ENCODE data around the gene ZNF326.

The ZNF326 gene

GRCh38 chr1:89971600-89971999, 23.3 kb upstream of the ZNF326 start:
- TF ChIP-seq, protein P1, sequence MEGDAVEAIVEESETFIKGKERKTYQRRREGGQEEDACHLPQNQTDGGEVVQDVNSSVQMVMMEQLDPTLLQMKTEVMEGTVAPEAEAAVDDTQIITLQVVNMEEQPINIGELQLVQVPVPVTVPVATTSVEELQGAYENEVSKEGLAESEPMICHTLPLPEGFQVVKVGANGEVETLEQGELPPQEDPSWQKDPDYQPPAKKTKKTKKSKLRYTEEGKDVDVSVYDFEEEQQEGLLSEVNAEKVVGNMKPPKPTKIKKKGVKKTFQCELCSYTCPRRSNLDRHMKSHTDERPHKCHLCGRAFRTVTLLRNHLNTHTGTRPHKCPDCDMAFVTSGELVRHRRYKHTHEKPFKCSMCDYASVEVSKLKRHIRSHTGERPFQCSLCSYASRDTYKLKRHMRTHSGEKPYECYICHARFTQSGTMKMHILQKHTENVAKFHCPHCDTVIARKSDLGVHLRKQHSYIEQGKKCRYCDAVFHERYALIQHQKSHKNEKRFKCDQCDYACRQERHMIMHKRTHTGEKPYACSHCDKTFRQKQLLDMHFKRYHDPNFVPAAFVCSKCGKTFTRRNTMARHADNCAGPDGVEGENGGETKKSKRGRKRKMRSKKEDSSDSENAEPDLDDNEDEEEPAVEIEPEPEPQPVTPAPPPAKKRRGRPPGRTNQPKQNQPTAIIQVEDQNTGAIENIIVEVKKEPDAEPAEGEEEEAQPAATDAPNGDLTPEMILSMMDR (IDR thresholded peaks at IDR 0.05; ENCODE audit: insufficient read depth, missing control alignments), result no peak
- FAIRE-seq (no peak), DNase-seq (ENCODE audit: insufficient read length, low spot score) (no peak)

- TF ChIP-seq, protein P1 (IDR thresholded peaks at IDR 0.05; ENCODE audit: insufficient read depth, missing control alignments), result no peak
- DNase-seq (ENCODE audit: insufficient read length, low spot score) (no peak), FAIRE-seq (no peak)
These were observed 22.9 kb upstream of the ZNF326 start for GRCh38 chr1:89972024-89972423.

DNA sequence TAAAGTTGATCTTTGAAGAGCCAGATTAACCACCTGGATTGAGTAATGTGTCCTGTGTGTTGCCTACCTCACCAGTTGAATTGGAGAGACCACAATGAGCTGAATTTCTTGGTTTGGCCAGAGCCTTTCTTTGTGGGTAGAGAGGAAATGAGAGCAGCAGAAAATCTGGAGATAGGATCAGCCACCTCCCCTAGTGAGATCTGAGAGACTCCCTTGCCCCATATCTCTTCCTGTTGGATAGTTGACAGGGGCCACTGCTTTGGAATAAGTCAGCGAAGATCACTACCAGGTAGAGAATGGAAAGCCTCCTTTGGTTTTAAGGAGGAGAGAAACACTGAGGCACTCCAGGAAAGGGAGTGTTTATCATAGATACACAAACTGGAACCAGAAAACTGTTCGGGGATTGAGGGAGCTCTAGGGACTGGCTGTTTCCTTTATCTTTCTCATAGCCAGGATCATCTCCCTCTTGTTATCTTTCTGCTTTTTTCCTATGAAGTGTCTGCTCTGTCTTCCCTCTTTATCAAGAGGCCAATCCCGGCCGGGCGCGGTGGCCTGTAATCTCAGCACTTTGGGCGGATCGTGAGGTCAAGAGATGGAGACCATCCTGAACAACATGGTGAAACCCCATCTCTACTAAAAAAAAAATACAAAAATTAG, 21.3 kb upstream of the ZNF326 start:
- FAIRE-seq (no peak), DNase-seq (ENCODE audit: insufficient read length, low spot score) (no peak)
- TF ChIP-seq, protein P1 (IDR thresholded peaks at IDR 0.05; ENCODE audit: insufficient read depth, missing control alignments), result no peak

GRCh38 chr1:89974256-89974655, 20.7 kb upstream of the ZNF326 start:
- DNase-seq (ENCODE audit: insufficient read length, low spot score) (no peak), FAIRE-seq (no peak)
- TF ChIP-seq, protein P1 (IDR thresholded peaks at IDR 0.05; ENCODE audit: insufficient read depth, missing control alignments), result no peak

- FAIRE-seq (no peak), DNase-seq (ENCODE audit: insufficient read length, low spot score) (no peak)
- TF ChIP-seq, protein P1 (IDR thresholded peaks at IDR 0.05; ENCODE audit: insufficient read depth, missing control alignments), result no peak
These were observed 20.0 kb upstream of the ZNF326 start for GRCh38 chr1:89974696-89975470.

DNA sequence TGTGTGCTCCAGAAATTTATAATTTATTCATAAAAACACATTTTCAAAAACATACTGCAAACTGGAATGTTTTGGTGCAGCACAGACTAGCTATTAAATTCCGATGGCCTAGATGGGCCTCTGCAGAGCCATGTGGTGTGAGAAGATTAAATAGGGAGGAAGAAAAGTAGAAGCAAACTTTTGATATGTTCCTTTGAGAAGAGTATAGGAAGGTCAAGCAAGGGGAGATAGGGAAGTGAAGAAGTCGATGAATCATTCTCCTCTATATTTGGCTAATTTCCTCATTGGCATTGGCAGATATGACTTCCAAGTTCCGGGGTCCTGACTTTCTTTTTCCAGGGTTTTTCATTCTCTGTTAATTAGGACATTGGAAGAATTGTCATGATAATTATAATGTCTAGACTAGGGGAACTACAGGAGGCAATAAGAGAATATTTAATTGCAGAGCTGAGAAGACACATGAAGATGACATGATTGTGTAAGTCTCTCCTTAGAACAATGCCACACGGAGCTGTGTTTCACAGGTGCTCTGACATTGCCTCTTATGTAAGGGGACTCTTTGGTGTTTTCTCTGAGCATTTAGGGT, 19.3 kb upstream of the ZNF326 start:
- TF ChIP-seq, protein P1 (IDR thresholded peaks at IDR 0.05; ENCODE audit: insufficient read depth, missing control alignments), result no peak
- DNase-seq (ENCODE audit: insufficient read length, low spot score) (no peak), FAIRE-seq (no peak)
